NCI-H2081 treated with DMSO at 0.1 percent for 48 hours (cell line): ENCODE results near the gene CBX5.
"Not testable (repeated sequence)": the region's sequence is repeated elsewhere in the genome, so short reads cannot be mapped to it uniquely, and the experiment has no call there.

Experiments used
- DNase-seq: peaks from one replicate; lab custom pipeline; 2025; lab: John Stamatoyannopoulos, UW

Gene CBX5

GRCh38 chr12:54294152-54294952, 14.4 kb upstream of the CBX5 start:
- DNase-seq, result no peak

- no peak for DNase-seq
These were observed 13.0 kb upstream of the CBX5 start for GRCh38 chr12:54292931-54293241.

GRCh38 chr12:54292083-54292930, 12.4 kb upstream of the CBX5 start:
- no peak for DNase-seq

GRCh38 chr12:54287261-54288157, 7.6 kb upstream of the CBX5 start:
- no peak for DNase-seq

GRCh38 chr12:54286042-54287030, 6.4 kb upstream of the CBX5 start:
- no peak for DNase-seq

GRCh38 chr12:54285150-54286041, 5.5 kb upstream of the CBX5 start:
- DNase-seq, result no peak

GRCh38 chr12:54284070-54284780, 4.3 kb upstream of the CBX5 start:
- DNase-seq, result not testable (repeated sequence)

GRCh38 chr12:54282949-54283593, 3.1 kb upstream of the CBX5 start:
- no peak for DNase-seq

GRCh38 chr12:54281694-54282093, 1.8 kb upstream of the CBX5 start:
- DNase-seq, result not testable (repeated sequence)

GRCh38 chr12:54281261-54281638, 1.3 kb upstream of the CBX5 start:
- not testable (repeated sequence) for DNase-seq

- peak; percentile 99 for DNase-seq
These were observed 742 bp upstream of the CBX5 start, which contains the start of gene HNRNPA1 for GRCh38 chr12:54280468-54281260. Gene HNRNPA1 (plus strand): TSS chr12:54280726. CDS start chr12:54280808, 82 bp downstream.

GRCh38 chr12:54279227-54279631, 693 bp downstream of the CBX5 start:
- no peak for DNase-seq

- DNase-seq, result no peak
These were observed 2.1 kb downstream of the CBX5 start for GRCh38 chr12:54277823-54278276.

GRCh38 chr12:54276368-54276767, 3.6 kb downstream of the CBX5 start:
- DNase-seq, result no peak

- DNase-seq, result peak; percentile 80
These were observed 5.9 kb downstream of the CBX5 start for GRCh38 chr12:54273981-54274380.

GRCh38 chr12:54272214-54272613, 7.7 kb downstream of the CBX5 start:
- no peak for DNase-seq

- DNase-seq, result no peak
These were observed 9.6 kb downstream of the CBX5 start for GRCh38 chr12:54270345-54270744.

- DNase-seq, result no peak
These were observed 13.1 kb downstream of the CBX5 start for GRCh38 chr12:54266852-54267251.
